HepG2 (cell line): ENCODE results near the gene WDR11.

Experiments used
- ELF1 ChIP-seq: sonication (generic); formaldehyde crosslinking; IDR thresholded peaks from 2 replicates; pipeline ENCODE4 v1.4.0; 2020; ENCODE audit warnings: missing genetic modification reagents
- FOXA1 ChIP-seq, 2 experiments: fragments of 450-650 bp in 1 of 2; sonication (generic) in 1 of 2; formaldehyde crosslinking in 1 of 2; IDR thresholded peaks; 2 replicates each; pipeline versions ENCODE4 v1.4.0 to v1.6.1; 2016 to 2020; ENCODE audit warnings: missing genetic modification reagents in 1 of 2
- PRDM4 ChIP-seq: sonication (generic); formaldehyde crosslinking; IDR thresholded peaks from 2 replicates; pipeline ENCODE4 v1.9.0; 2021; ENCODE audit warnings: missing genetic modification reagents, borderline replicate concordance
- RBFOX2 ChIP-seq: fragments of 200-400 bp; formaldehyde crosslinking; IDR thresholded peaks from 2 replicates; pipeline ENCODE4 v1.6.1; 2017; ENCODE audit warnings: low read depth, mild to moderate bottlenecking, low read length
- STAT6 ChIP-seq: sonication (generic); formaldehyde crosslinking; IDR thresholded peaks from 2 replicates; pipeline ENCODE4 v1.4.0; 2020; ENCODE audit warnings: missing genetic modification reagents, mild to moderate bottlenecking, borderline replicate concordance
- XBP1 ChIP-seq: sonication (generic); formaldehyde crosslinking; IDR thresholded peaks from 2 replicates; pipeline ENCODE4 v1.5.0; 2020; ENCODE audit warnings: missing genetic modification reagents
- ZC3H13 ChIP-seq: sonication (generic); formaldehyde crosslinking; IDR thresholded peaks from 2 replicates; pipeline ENCODE4 v1.8.1; 2023; ENCODE audit warnings: mild to moderate bottlenecking, missing genetic modification reagents, moderate library complexity
- ZNF274 ChIP-seq: sonication (generic); formaldehyde crosslinking; IDR thresholded peaks from 2 replicates; pipeline ENCODE4 v1.5.1; 2020; ENCODE audit warnings: mild to moderate bottlenecking, missing genetic modification reagents
- TF ChIP-seq, protein P1 (sequence below): sonication (generic); formaldehyde crosslinking; IDR thresholded peaks from 2 replicates; pipeline ENCODE4 v1.8.1; 2023; ENCODE audit warnings: missing genetic modification reagents, inconsistent platforms, borderline replicate concordance
- TF ChIP-seq, protein P2 (sequence below): sonication (generic); formaldehyde crosslinking; IDR thresholded peaks from 2 replicates; pipeline ENCODE4 v1.4.0; 2020; ENCODE audit warnings: mild to moderate bottlenecking, low read depth, missing genetic modification reagents
- TF ChIP-seq, protein P3 (sequence below): sonication (generic); formaldehyde crosslinking; IDR thresholded peaks from 2 replicates; pipeline ENCODE4 v1.5.0; 2020; ENCODE audit warnings: mild to moderate bottlenecking, missing genetic modification reagents, moderate library complexity
- TF ChIP-seq, protein P4 (sequence below): sonication (generic); formaldehyde crosslinking; IDR thresholded peaks from 2 replicates; pipeline ENCODE4 v1.8.1; 2022; ENCODE audit warnings: low read depth, mild to moderate bottlenecking, missing genetic modification reagents

- TF ChIP-seq, protein P1, sequence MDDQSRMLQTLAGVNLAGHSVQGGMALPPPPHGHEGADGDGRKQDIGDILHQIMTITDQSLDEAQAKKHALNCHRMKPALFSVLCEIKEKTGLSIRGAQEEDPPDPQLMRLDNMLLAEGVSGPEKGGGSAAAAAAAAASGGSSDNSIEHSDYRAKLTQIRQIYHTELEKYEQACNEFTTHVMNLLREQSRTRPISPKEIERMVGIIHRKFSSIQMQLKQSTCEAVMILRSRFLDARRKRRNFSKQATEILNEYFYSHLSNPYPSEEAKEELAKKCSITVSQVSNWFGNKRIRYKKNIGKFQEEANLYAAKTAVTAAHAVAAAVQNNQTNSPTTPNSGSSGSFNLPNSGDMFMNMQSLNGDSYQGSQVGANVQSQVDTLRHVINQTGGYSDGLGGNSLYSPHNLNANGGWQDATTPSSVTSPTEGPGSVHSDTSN: no peak
- TF ChIP-seq, protein P2, sequence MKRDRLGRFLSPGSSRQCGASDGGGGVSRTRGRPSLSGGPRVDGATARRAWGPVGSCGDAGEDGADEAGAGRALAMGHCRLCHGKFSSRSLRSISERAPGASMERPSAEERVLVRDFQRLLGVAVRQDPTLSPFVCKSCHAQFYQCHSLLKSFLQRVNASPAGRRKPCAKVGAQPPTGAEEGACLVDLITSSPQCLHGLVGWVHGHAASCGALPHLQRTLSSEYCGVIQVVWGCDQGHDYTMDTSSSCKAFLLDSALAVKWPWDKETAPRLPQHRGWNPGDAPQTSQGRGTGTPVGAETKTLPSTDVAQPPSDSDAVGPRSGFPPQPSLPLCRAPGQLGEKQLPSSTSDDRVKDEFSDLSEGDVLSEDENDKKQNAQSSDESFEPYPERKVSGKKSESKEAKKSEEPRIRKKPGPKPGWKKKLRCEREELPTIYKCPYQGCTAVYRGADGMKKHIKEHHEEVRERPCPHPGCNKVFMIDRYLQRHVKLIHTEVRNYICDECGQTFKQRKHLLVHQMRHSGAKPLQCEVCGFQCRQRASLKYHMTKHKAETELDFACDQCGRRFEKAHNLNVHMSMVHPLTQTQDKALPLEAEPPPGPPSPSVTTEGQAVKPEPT (CRISPR knock-in tag): no peak
- TF ChIP-seq XBP1 (CRISPR knock-in tag) (no peak), ZC3H13 (CRISPR knock-in tag) (no peak), PRDM4 (CRISPR knock-in tag) (no peak), STAT6 (no peak), ELF1 (CRISPR knock-in tag) (no peak), RBFOX2 (no peak), FOXA1 (IDR thresholded peaks at IDR 0.05) (no peak), FOXA1 (CRISPR knock-in tag; IDR thresholded peaks at IDR 0.05) (no peak), ZNF274 (CRISPR knock-in tag) (no peak)
- TF ChIP-seq, protein P3, sequence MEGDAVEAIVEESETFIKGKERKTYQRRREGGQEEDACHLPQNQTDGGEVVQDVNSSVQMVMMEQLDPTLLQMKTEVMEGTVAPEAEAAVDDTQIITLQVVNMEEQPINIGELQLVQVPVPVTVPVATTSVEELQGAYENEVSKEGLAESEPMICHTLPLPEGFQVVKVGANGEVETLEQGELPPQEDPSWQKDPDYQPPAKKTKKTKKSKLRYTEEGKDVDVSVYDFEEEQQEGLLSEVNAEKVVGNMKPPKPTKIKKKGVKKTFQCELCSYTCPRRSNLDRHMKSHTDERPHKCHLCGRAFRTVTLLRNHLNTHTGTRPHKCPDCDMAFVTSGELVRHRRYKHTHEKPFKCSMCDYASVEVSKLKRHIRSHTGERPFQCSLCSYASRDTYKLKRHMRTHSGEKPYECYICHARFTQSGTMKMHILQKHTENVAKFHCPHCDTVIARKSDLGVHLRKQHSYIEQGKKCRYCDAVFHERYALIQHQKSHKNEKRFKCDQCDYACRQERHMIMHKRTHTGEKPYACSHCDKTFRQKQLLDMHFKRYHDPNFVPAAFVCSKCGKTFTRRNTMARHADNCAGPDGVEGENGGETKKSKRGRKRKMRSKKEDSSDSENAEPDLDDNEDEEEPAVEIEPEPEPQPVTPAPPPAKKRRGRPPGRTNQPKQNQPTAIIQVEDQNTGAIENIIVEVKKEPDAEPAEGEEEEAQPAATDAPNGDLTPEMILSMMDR (CRISPR knock-in tag): no peak
- TF ChIP-seq, protein P4, sequence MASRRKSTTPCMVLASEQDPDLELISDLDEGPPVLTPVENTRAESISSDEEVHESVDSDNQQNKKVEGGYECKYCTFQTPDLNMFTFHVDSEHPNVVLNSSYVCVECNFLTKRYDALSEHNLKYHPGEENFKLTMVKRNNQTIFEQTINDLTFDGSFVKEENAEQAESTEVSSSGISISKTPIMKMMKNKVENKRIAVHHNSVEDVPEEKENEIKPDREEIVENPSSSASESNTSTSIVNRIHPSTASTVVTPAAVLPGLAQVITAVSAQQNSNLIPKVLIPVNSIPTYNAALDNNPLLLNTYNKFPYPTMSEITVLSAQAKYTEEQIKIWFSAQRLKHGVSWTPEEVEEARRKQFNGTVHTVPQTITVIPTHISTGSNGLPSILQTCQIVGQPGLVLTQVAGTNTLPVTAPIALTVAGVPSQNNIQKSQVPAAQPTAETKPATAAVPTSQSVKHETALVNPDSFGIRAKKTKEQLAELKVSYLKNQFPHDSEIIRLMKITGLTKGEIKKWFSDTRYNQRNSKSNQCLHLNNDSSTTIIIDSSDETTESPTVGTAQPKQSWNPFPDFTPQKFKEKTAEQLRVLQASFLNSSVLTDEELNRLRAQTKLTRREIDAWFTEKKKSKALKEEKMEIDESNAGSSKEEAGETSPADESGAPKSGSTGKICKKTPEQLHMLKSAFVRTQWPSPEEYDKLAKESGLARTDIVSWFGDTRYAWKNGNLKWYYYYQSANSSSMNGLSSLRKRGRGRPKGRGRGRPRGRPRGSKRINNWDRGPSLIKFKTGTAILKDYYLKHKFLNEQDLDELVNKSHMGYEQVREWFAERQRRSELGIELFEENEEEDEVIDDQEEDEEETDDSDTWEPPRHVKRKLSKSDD (CRISPR knock-in tag): no peak
Measured at GRCh38 chr10:120823266-120823665, 27.9 kb upstream of the WDR11 start.
